ENCODE measurements around the gene ACKR3. TPM values are rescaled to one million over a fixed set of nuclear protein-coding genes. Genes with fewer than 3 reads are reported as not detected.

The ACKR3 gene
- total RNA-seq, result 70.6 to 78.7 TPM (median 77.6 TPM) in 3 replicates

DNA sequence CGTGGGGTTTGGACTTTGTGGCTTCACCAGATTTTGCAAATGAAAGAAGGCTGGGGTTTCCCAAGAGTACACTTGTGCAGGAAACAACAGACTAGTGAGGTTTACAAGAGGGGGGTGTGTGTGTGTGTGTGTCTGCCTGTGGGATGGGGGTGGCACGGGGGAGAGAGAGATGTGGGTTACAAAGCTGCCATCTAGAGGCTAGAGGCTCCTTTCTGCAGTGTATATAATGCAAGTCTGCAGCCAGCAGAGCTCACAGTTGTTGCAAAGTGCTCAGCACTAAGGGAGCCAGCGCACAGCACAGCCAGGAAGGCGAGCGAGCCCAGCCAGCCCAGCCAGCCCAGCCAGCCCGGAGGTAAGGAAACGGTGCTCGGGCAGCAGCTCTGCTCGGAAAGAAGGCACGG is at the start of gene ACKR3:
ACKR3 (plus strand) TSS at position 253 of the 401 bp plus-strand sequence. CDS start 10,641 bp downstream, outside the sequence.
- H3K9me3 Mint-ChIP-seq, result no peaks in the 10 kb centered on the region

DNA sequence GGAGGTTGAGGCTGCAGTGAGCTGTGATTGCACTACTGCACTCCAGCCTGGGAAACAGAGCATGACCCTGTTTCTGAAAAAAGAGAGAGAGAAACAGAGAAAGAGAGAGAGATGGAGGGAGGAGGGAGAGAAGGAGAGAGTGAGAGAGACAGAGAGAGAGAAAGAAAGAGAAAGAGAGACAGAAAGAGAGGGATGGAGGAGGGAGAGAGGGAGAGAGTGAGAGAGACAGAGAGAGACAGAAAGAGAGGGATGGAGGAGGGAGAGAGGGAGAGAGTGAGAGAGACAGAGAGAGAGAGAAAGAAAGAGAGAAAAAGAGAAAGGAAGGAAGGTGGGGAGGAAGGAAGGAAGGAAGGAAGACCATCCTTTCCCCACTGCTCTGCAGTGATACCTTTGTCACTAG is 48.1 kb upstream of the ACKR3 start:
- DNase-seq (ENCODE audit: low spot score in 2 of 2, unreplicated experiment in 2 of 2), result no peak
- TF ChIP-seq, protein P1, sequence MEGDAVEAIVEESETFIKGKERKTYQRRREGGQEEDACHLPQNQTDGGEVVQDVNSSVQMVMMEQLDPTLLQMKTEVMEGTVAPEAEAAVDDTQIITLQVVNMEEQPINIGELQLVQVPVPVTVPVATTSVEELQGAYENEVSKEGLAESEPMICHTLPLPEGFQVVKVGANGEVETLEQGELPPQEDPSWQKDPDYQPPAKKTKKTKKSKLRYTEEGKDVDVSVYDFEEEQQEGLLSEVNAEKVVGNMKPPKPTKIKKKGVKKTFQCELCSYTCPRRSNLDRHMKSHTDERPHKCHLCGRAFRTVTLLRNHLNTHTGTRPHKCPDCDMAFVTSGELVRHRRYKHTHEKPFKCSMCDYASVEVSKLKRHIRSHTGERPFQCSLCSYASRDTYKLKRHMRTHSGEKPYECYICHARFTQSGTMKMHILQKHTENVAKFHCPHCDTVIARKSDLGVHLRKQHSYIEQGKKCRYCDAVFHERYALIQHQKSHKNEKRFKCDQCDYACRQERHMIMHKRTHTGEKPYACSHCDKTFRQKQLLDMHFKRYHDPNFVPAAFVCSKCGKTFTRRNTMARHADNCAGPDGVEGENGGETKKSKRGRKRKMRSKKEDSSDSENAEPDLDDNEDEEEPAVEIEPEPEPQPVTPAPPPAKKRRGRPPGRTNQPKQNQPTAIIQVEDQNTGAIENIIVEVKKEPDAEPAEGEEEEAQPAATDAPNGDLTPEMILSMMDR (IDR thresholded peaks at IDR 0.05; ENCODE audit: unreplicated experiment), result no peak
- Mint-ChIP-seq H3K4me3 (no peak overlapping the region), H3K27ac (no peak overlapping the region), H3K4me1 (peaks cover 8% of the 10 kb centered on the region), H3K36me3 (no peaks in the 10 kb centered on the region), H3K27me3 (ENCODE audit: low read depth) (peaks cover 6% of the 10 kb centered on the region), H3K9me3 (no peaks in the 10 kb centered on the region)

More for the DNA sequence above, at the start of gene ACKR3:
- peak; percentile 48 to 74 for DNase-seq (ENCODE audit: low spot score in 2 of 2, unreplicated experiment in 2 of 2)
- Mint-ChIP-seq H3K27me3 (ENCODE audit: low read depth) (no peaks in the 10 kb centered on the region), H3K27ac (peak within 1 kb of the TSS; percentile 96), H3K36me3 (no peaks in the 10 kb centered on the region), H3K4me1 (peaks cover 85% of the 10 kb centered on the region), H3K4me3 (peak within 1 kb of the TSS; percentile 82)
- TF ChIP-seq, protein P1 (IDR thresholded peaks at IDR 0.05; ENCODE audit: unreplicated experiment), result no peak

DNA sequence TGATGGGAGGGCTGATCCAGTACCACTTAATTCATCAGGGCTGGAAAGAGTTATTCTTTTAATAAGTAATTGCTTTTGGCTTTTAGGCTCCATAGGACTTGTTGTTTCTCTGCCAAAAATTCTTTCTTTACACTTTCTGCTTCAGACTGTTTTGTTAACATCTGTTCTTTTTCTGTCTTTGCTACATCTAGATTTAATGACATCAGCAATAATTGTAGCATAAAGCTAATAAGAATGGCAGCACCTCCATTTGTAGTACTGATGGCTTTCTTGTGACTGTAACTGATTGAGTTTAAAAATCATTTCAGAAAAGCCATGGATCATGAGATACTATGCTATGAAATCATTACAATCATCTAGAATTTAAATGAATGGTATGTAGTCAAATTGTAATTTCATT is 46.4 kb upstream of the ACKR3 start:
- TF ChIP-seq, protein P1 (IDR thresholded peaks at IDR 0.05; ENCODE audit: unreplicated experiment), result no peak
- DNase-seq (ENCODE audit: low spot score in 2 of 2, unreplicated experiment in 2 of 2), result no peak
- Mint-ChIP-seq H3K4me1 (peaks cover 17% of the 10 kb centered on the region), H3K36me3 (no peaks in the 10 kb centered on the region), H3K27me3 (ENCODE audit: low read depth) (peaks cover 6% of the 10 kb centered on the region), H3K27ac (no peak overlapping the region), H3K9me3 (no peaks in the 10 kb centered on the region), H3K4me3 (no peak overlapping the region)

DNA sequence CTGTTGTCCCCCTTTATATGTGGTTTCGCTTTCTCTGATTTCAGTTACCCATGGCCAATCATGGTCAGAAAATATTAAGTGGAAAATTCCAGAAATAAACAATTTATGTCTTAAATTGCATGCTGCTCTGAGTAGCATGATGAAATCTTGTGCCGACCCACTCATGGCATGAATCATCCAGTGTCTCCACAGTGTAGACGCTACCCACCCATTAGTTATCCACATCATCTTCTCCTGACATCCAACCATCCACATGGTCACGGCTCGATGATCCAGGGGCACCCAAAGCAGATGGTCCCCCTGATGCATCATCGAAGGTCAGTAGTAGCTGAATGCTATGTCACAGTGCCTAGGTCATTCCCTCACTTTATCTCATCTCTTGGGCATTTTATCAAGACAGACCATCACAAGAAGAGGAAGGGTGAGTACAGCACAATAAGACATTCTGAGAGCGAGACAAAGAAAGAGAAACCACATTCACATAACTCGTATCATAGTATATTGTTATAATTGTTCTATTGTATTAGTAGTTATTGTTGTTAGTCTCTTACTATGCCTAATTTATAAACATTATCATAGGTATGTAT is 44.1 kb upstream of the ACKR3 start:
- DNase-seq (ENCODE audit: low spot score in 2 of 2, unreplicated experiment in 2 of 2), result no peak
- H3K27me3 Mint-ChIP-seq (ENCODE audit: low read depth), result peaks cover 8% of the 10 kb centered on the region
- H3K4me3 Mint-ChIP-seq, result no peak overlapping the region
- TF ChIP-seq, protein P1 (IDR thresholded peaks at IDR 0.05; ENCODE audit: unreplicated experiment), result no peak
- peaks cover 22% of the 10 kb centered on the region for H3K4me1 Mint-ChIP-seq
- H3K9me3 Mint-ChIP-seq, result no peaks in the 10 kb centered on the region
- no peaks in the 10 kb centered on the region for H3K36me3 Mint-ChIP-seq
- H3K27ac Mint-ChIP-seq, result no peak overlapping the region

DNA sequence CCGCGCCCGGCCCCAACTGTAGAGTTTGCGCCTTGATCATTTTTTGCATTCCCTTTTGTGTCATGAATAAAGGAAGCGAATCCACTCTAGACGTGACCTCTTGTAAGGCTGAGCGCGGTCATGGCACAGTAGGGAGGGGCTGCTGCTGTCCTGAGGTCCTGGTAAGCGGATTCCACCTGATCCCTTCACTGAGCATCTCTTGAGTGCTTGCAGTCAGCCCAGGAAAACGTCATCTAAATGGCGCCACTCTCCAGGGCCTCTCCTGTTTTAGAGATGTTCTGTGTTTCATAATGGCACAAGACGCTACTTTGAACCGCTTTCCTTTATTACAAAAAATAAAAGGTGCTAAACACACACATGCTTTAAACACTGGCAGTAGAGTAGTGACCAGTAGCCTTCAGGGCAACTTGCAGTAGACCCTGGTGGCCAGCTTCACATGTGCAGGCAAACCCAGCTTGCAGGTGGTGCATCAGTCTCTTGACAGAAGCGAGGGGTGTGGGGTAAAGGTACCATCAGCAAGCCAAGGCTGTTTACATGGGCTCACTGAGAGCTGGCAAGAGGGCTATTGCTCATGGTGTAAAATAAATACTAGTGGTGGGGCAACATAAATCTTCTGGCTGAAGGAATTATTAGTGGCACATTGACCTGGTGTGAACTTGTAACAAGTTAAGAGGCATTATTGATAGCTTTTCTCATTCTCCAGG is 43.0 kb upstream of the ACKR3 start:
- Mint-ChIP-seq H3K4me1 (peaks cover 22% of the 10 kb centered on the region), H3K27ac (peak overlapping the region; percentile 69), H3K36me3 (no peaks in the 10 kb centered on the region), H3K4me3 (no peak overlapping the region), H3K27me3 (ENCODE audit: low read depth) (peaks cover 6% of the 10 kb centered on the region), H3K9me3 (no peaks in the 10 kb centered on the region)
- TF ChIP-seq, protein P1 (IDR thresholded peaks at IDR 0.05; ENCODE audit: unreplicated experiment), result no peak
- no peak for DNase-seq (ENCODE audit: low spot score in 2 of 2, unreplicated experiment in 2 of 2)

All from mesothelial cell of epicardium (in vitro differentiated cells).